ENCODE measurements around the gene RPS19.

DNA sequence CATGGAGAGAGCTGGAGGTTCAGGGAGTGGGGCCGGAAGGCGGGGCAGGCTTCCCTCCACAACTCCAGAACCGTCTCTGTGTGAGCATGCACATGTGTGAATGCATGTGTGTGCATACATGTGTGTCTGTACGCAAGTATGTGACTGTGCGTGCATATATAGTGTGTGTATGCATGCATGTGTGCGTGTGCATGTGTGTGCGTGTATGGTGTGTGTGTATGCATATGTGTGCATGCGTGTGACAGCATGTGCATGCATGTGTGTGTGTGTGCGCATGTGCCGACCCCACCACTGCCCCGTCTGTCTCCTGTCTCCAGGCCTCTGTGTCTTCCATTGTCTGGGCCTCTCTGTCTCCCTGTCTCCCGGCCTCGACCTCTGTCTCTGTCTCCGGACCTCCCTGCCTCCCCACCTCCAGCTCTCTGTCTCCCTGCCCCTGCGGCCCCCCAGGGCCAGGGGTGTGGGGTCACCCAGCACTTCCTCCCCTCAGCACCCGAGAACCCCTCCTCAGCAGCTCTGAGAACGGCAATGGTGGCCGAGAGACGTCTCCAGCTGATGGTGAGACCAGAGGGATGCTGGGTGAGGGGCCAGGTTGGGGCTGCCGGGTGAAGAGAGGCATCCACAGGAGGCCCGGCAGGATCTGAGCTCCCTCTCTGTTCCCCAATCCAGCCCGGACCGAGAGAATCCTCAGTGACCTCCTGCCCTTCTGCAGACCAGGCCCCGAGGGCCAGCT is 45.4 kb downstream of the RPS19 start:
- TF ChIP-seq ZNF274 (IDR thresholded peaks at IDR 0.05; ENCODE audit: low read depth, low read length): no peak
- no peak for TF ChIP-seq YY1 (IDR thresholded peaks at IDR 0.05; ENCODE audit: insufficient read depth, insufficient read length)
- no peak for TF ChIP-seq SUZ12 (IDR thresholded peaks at IDR 0.05; ENCODE audit: extremely low read depth, insufficient read depth, insufficient read length)
